Myocyte (in vitro differentiated cells): ENCODE results near the gene FKBP1A. TPM values are rescaled to one million over a fixed set of nuclear protein-coding genes. Genes with fewer than 3 reads are reported as not detected.

Experiments
- DNase-seq: peaks from one replicate; pipeline ENCODE4 v3.0.0-alpha.2; 2012; ENCODE audit warnings: low read depth
- total RNA-seq: library from RNA; depleted of rRNA; stranded (reverse); fragments of >200 nt; gene quantifications from 2 replicates; pipeline ENCODE4 v1.2.3, GENCODE V29; 2014

Gene FKBP1A
- total RNA-seq, 1 donor from 2014 or later = 146 TPM

GRCh38 chr20:1320902-1321653, 71.8 kb downstream of the FKBP1A start:
- peak; percentile 80 for DNase-seq

- no peak for DNase-seq
Observed at GRCh38 chr20:1320016-1320415, 72.8 kb downstream of the FKBP1A start.

DNA sequence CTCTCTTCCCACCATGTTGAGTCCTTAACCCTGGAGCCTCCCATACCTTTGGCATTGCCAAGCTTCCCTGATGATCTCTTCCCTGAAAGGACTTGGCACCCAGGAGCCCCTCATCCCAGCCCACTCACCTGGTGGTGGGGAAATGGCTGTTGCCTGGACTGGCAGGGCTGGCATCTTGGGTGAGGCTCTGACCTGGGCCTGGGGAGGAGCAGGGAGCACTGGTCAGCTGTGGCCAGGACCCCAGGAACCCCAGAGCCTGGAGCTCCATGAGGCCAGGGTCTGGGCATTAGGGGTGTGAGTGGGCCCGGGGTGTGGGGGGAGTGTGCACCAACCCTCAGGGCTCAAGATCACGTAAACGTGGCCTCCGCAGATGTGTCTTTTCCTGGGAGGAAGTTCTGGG, 73.4 kb downstream of the FKBP1A start:
- DNase-seq = no peak

GRCh38 chr20:1319051-1319450, 73.8 kb downstream of the FKBP1A start:
- DNase-seq = no peak

Other genes starting within 250 kb of the FKBP1A start
- not detected in 2 replicates for gene TMEM74B, start 208.1 kb downstream of the FKBP1A start, total RNA-seq
- gene C20orf202, start 189.6 kb downstream of the FKBP1A start, total RNA-seq = 0.10 TPM in 1 of 2 replicates, not detected in the other
- gene RAD21L1, start 167.0 kb downstream of the FKBP1A start, total RNA-seq = 0.08 and 0.57 TPM in 2 replicates
- gene SNPH, start 126.8 kb downstream of the FKBP1A start, total RNA-seq = 29.4 and 36.5 TPM in 2 replicates
- gene SDCBP2, start 63.9 kb downstream of the FKBP1A start, total RNA-seq = 1.8 and 4.0 TPM in 2 replicates
- gene NSFL1C, start 73.8 kb upstream of the FKBP1A start, total RNA-seq = 49.6 and 67.0 TPM in 2 replicates
- not detected in 2 replicates for gene SIRPB2, start 98.4 kb upstream of the FKBP1A start, total RNA-seq
- not detected in 2 replicates for gene SIRPD, start 164.7 kb upstream of the FKBP1A start, total RNA-seq
- gene SIRPB1, start 227.0 kb upstream of the FKBP1A start, total RNA-seq = 0.19 TPM in 1 of 2 replicates, not detected in the other